HG02571 (cell line): Measurements from ENCODE around the gene TEX35.

Experiments
- ATAC-seq: cut with Tn5 transposase; IDR thresholded peaks from one replicate; pipeline ENCODE4 v1.9.1; 2021; ENCODE audit warnings: mild to moderate bottlenecking, moderate library complexity; ENCODE audit not compliant: unreplicated experiment

Gene TEX35

GRCh38 chr1:178516110-178516509, 3.2 kb downstream of the TEX35 start:
- ATAC-seq, result no peak

- no peak for ATAC-seq
Measured at GRCh38 chr1:178518894-178519293, 6.0 kb downstream of the TEX35 start.

GRCh38 chr1:178520803-178521202, 7.9 kb downstream of the TEX35 start:
- no peak for ATAC-seq

- no peak for ATAC-seq
Measured at GRCh38 chr1:178521241-178521640, 8.3 kb downstream of the TEX35 start.

GRCh38 chr1:178527117-178527516, 14.2 kb downstream of the TEX35 start:
- no peak for ATAC-seq

GRCh38 chr1:178528228-178528952, 15.5 kb downstream of the TEX35 start:
- ATAC-seq, result no peak

- no peak for ATAC-seq
Measured at GRCh38 chr1:178528953-178529335, 16.0 kb downstream of the TEX35 start.

GRCh38 chr1:178529364-178530036, 16.6 kb downstream of the TEX35 start:
- ATAC-seq, result no peak

GRCh38 chr1:178530037-178530402, 17.1 kb downstream of the TEX35 start:
- no peak for ATAC-seq

- no peak for ATAC-seq
Measured at GRCh38 chr1:178530502-178530901, 17.6 kb downstream of the TEX35 start.

GRCh38 chr1:178531887-178532286, 19.0 kb downstream of the TEX35 start:
- ATAC-seq, result peak; percentile 25

GRCh38 chr1:178532392-178532791, 19.5 kb downstream of the TEX35 start:
- peak; percentile 72 for ATAC-seq

- no peak for ATAC-seq
Measured at GRCh38 chr1:178533121-178533946, 20.4 kb downstream of the TEX35 start.

GRCh38 chr1:178534137-178534868, 21.4 kb downstream of the TEX35 start:
- ATAC-seq, result no peak

GRCh38 chr1:178536329-178536728, 23.4 kb downstream of the TEX35 start:
- no peak for ATAC-seq

GRCh38 chr1:178536844-178537371, 24.0 kb downstream of the TEX35 start:
- ATAC-seq, result no peak

- ATAC-seq, result no peak
Measured at GRCh38 chr1:178537382-178538090, 24.6 kb downstream of the TEX35 start.

GRCh38 chr1:178538192-178538916, 25.4 kb downstream of the TEX35 start:
- no peak for ATAC-seq

GRCh38 chr1:178539291-178539690, 26.4 kb downstream of the TEX35 start:
- no peak for ATAC-seq

GRCh38 chr1:178540204-178540603, 27.3 kb downstream of the TEX35 start:
- ATAC-seq, result no peak
